GM18868 (cell line): ENCODE data around the gene RTP3.

Experiments
- ATAC-seq: cut with Tn5 transposase; IDR thresholded peaks from one replicate; pipeline ENCODE4 v1.9.1; 2021; ENCODE audit warnings: mild to moderate bottlenecking, moderate library complexity; ENCODE audit not compliant: unreplicated experiment

RTP3 gene

GRCh38 chr3:46497556-46498265, at the start of gene RTP3:
TSS of gene RTP3 (plus strand) at chr3:46497976. CDS start at chr3:46498063, 87 bp downstream.
- ATAC-seq = no peak

DNA sequence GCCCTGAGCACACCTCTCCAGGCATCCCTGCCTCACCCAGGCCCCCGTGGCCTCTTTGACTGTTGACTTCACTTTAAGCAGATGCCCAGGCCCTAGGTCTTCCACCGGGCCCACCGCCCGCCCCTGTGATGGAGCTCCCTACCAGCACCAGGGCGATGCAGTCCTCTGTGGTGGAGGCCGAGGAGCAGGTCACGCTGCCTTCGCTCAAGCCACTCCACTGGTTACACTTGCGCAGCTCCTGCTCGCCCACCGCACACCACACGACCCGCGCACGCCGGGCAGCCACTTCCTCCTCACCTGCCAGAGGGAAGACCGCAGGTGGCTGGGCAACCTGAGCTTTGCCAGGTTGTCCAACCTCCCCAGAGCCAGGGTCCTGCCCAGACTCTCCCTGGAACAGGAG, 49.1 kb upstream of the RTP3 start:
- ATAC-seq = no peak

- ATAC-seq = no peak
Observed at GRCh38 chr3:46449755-46450552, 47.8 kb upstream of the RTP3 start.

DNA sequence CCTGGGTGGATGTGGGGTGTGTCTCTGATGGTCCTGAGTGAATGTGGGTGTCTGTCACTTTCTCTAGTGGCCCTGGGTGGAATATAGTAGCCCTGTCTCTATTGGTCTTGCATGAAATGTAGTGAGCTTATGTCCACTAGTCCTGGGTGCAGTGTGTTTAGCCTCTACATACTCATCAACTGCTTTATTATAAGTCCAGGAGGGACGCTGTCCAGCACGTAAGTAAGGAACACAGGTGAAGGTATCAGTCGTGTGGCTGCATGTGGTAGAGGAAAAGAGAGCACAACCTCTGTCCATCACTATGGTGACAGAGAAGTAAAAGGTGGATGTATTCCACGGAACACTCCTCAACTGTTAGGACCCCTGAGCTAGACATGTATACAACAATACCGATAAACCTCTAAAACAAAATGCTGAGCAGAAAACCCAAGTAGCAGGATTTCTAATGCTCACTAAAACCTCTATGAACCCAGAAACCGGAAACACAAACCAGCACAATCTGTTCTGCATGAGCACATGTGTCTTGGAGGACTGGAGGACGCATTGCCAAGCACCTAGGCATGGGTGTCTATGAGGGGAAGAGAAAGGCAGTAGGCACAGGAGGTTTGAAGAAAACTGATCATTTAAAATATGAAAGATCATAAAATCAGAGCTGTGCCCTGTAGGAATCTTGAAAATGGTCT, 44.1 kb upstream of the RTP3 start:
- no peak for ATAC-seq

- ATAC-seq = no peak
Observed at GRCh38 chr3:46454209-46454595, 43.6 kb upstream of the RTP3 start.

GRCh38 chr3:46454606-46455005, 43.2 kb upstream of the RTP3 start:
- ATAC-seq = no peak

GRCh38 chr3:46455231-46456115, 42.3 kb upstream of the RTP3 start:
- ATAC-seq = no peak

DNA sequence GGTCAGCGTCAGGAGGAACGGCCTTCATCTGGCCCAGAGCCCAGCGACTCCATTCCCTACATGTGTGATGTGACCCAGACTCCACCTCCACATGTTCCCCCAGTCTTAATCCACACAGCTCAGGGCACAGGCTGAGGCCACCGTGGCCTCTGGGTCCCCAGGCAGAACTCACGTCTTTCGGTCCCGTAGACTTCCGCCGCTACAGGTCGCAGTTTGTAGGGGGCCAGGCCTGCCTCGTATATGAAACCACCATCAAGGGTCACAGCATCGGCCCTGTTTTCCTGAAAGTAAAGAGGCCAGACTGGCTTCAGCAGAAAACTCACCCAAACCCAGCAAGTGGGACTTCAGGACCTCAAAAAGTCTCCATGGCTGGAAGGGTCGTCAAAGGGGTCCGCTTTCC, 41.7 kb upstream of the RTP3 start:
- ATAC-seq = no peak

DNA sequence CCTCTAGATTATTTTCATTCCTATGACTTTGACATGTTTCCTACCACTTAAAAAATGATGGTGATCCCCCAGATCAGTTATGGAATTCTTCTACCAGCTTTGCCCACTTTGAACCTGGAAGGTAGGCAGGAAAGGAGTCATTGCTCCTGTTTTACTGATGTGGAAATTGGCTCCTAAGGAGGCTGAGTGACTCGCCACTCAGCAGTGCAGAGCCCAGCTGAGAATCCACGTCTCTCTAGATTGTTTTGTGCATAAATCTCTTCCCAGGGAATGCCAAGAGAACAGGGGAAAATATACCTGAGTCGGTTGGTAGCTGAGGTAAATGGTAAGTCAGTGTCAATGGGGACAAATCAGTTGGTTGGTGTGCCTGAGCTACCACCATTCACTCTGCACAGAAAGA, 37.7 kb upstream of the RTP3 start:
- no peak for ATAC-seq

DNA sequence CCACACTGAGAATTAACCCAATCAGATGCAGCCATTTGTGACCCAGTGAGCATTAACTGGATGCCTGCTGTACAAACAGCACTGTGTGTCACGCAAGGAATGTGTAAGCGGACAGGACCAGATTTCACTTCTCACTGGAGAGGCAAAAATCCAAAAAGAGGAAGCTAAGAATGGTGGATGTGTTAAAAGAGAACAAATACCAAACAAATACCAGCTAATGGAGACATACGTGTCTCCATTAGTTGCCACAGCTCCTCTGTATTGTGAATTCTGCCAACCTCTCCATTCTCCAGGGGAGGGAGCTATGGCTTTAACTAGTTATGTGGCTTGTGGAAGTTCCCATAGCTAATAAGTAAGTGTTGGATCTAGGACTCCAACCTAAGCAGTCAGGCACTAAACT, 35.7 kb upstream of the RTP3 start:
- no peak for ATAC-seq

- ATAC-seq = no peak
Observed at GRCh38 chr3:46462511-46462910, 35.3 kb upstream of the RTP3 start.

GRCh38 chr3:46463120-46463867, 34.5 kb upstream of the RTP3 start:
- ATAC-seq = no peak

DNA sequence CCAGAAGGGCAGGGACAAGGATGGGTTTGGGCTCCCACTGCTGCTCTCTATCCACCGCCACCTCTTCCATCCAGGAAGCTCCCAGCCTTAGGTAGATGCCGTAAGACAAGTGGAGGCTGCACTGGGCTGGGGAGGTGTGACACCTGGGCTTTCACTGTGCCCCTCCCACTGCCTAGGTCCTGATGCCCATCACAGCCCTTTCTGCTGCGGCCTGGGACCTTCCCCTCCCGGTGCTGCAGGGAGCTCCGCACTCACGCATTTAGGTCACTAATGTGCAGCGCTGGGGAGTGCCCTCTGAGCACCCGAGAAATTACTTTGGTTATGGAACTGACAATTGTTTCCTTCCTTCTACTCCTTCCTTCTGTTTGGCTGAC, 33.9 kb upstream of the RTP3 start:
- ATAC-seq = no peak

DNA sequence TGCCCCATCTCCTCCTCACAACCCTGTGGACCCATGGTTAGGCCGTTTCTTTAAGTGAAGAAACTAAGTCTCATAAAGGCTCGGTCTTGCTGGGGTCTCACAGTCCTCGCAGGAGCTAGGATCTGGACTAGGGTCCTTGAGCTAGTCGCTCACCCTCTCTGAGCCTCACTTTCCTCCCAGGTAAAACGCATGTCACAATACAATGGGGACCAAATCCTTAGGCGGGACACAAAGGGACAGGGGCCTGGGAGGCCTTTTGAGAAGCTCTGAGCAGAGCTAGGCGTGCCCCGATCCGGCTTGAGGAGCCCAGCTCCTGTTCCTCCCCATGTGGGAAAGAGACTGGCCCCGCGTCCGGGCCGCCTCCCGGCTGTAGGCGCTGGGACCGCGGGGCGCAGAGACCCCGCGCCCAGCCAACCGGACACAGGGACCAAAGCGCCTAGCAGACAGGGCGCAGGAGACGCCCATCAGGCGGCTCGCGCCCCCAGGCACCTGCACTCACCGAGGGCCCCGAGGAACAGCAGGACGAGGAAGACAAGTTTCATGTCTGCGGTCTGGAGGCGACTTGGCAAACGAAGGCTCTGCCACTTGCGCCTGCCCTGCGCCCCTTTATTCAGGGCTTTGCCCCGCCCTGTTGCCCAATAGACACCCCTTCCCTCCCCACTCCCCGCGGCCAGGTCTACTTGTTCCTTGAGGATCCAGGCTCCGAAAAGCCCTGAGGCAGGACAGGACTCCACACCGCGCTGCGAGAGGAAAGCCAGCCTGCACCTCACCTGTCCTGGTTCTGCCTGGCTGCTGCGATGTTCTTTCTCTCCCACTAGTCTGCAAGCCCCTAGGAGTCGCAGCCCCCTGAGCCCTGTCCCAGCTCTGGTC, 33.2 kb upstream of the RTP3 start, which contains the start of gene LTF:
LTF (minus strand) TSS at position 580 of the 870 bp plus-strand sequence; CDS start at position 542, 38 bp downstream.
- ATAC-seq = no peak

DNA sequence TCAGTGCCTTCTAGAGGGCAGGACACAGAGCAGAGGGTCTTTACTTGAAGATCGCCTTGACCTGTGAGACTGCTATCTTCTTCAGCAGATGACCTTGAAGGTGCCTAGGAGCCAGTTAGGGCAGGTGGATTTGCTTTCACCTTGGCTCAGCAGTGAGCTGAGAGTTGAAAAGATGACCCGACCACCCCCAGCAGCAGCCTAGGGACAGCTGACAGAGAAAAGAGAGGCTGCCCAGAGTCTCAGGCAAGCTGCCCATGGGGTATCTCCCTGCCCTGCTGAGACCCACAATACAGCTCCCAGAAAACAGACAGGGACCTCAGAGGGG, 32.6 kb upstream of the RTP3 start:
- no peak for ATAC-seq

DNA sequence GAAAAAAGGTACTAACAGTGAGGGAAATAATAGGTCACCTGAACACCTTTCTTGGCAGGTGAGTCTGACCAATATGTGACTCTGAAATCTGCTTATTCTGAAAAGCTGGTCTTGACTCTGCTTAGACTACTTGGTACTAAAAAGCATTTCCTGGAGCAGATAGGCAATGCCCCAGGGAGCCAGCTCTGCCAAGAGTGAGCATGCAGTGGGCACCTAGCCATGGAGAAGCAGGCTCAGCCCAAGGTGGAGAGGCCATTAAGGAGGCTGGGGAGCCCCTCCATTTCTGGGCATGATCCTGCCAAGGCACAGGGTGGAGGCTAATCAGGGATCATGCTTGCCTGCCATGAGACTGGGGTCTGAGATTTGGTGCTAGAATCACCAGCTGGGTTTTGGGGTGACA, 31.5 kb upstream of the RTP3 start:
- no peak for ATAC-seq

DNA sequence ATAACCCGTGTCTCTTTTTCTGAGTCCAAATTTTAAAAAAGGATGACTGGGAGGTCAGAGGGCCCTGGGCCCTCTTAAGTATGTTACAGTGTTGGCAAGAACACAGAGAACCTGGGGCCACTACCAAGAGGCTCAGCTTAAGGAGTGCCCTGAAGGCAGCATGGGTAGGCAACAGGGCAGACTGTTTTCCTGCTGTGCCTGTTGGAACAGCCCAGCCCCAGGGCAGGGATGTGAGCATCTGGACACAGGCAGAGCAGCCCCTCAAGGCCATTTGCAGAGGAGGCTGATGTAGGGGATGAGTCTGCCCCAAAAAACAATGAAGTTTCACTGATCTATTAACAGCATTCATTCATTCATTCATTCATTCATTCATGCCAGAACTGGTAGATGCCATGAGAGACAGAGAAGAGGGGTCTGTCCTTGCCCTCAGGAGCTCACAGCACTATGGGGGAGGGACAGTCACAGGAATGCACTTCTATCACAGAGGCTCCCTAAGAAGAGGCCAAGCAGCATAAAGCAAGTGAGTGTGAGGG, 30.8 kb upstream of the RTP3 start:
- ATAC-seq = no peak

GRCh38 chr3:46467562-46467961, 30.2 kb upstream of the RTP3 start:
- ATAC-seq = no peak
